Body of pancreas (tissue), 4 donors: ENCODE results near the gene RAD54L. TPM values are rescaled to one million over a fixed set of nuclear protein-coding genes. Genes with fewer than 3 reads are reported as not detected.
A peak's percentile ranks its signal among the peaks of the same experiment; 100 is the strongest.

Experiments used
- ATAC-seq: fragments of 150-250 bp; one replicate; pipeline ENCODE4 v1.9.1; 2016
- DNase-seq, 4 donors: peaks; one replicate each; pipeline ENCODE4 v3.0.0-alpha.2; 2019
- H3K27ac ChIP-seq, 4 donors: fragments of 200-600 bp; sonication (generic); 1 replicate in 3 of 4; 2 replicates in 1 of 4; pipeline versions ENCODE4 v1.5.1 to v1.6.1; 2016 to 2019; ENCODE audit warnings: mild to moderate bottlenecking in 1 of 4, mixed read lengths in 1 of 4, moderate library complexity in 1 of 4
- H3K27me3 ChIP-seq, 2 donors: fragments of 200-600 bp; sonication (generic); one replicate each; pipeline ENCODE4 v1.6.0; 2016; ENCODE audit warnings: mild to moderate bottlenecking in 1 of 2
- H3K36me3 ChIP-seq, 2 donors: fragments of 200-600 bp; sonication (generic); replicated peaks in 1 of 2; 2 replicates each; pipeline ENCODE4 v1.5.1; 2016; ENCODE audit warnings: low read depth in 2 of 2; ENCODE audit not compliant: insufficient read depth in 1 of 2
- H3K4me1 ChIP-seq: fragments of 200-600 bp; sonication (generic); one replicate; pipeline ENCODE4 v1.6.0; 2016
- H3K4me3 ChIP-seq, 2 donors: fragments of 200-600 bp; sonication (generic); 1 replicate in 1 of 2; 2 replicates in 1 of 2; pipeline ENCODE4 v1.5.1; 2016 to 2019
- H3K9me3 ChIP-seq, 3 donors: fragments of 200-600 bp; sonication (generic); 1 replicate in 2 of 3; 2 replicates in 1 of 3; pipeline ENCODE4 v1.5.1; 2016
- CTCF ChIP-seq, 7 experiments: fragments of 450-650 bp in 4 of 7; fragments of 200-600 bp in 3 of 7; sonication (generic) in 3 of 7; IDR thresholded peaks; one replicate each; pipeline ENCODE4 v1.5.1; 2016 to 2019; ENCODE audit warnings: antibody characterized with exemption in 7 of 7
- POLR2A ChIP-seq, 3 donors: fragments of 450-650 bp; IDR thresholded peaks; one replicate each; pipeline ENCODE4 v1.6.1; 2016; ENCODE audit warnings: antibody characterized with exemption in 3 of 3, mild to moderate bottlenecking in 2 of 3
- WGBS, 2 donors: methylation state at CpG; one replicate each; pipeline ENCODE4 v1.1.5; 2017; 5-methylcytosine and 5-hydroxymethylcytosine counted together
- intact Hi-C: fragments of 100-400 bp; cut with DNase I; formaldehyde crosslinking; loops from one replicate; pipeline ENCODE4 v1.15.1; 2023
- total RNA-seq, 2 donors: library from RNA; depleted of rRNA; stranded (reverse); fragments of >200 nt; gene quantifications; one replicate each; pipeline ENCODE4 v1.1.0, GENCODE V29; 2016

Gene RAD54L
- total RNA-seq, result under 1 TPM in 1 of 2 donors, not detected in 1; under 0.01 TPM

- intact Hi-C loops, result no loop called here
- H3K36me3 ChIP-seq, result no peaks in the 10 kb centered on the region
- TF ChIP-seq CTCF (IDR thresholded peaks at IDR 0.05), result no peak
- no peak for TF ChIP-seq POLR2A (IDR thresholded peaks at IDR 0.05)
Measured at GRCh38 chr1:46247436-46248121, at the start of gene RAD54L. Gene RAD54L, plus strand, starts transcription at chr1:46247763. Its CDS starts 643 bp downstream, at chr1:46248406.

GRCh38 chr1:46197964-46198811, 49.4 kb upstream of the RAD54L start, which contains the start of gene POMGNT1:
Gene POMGNT1, minus strand, starts transcription at chr1:46198434. Its CDS starts 613 bp downstream, at chr1:46197821.
- Histone ChIP-seq H3K27ac (peak within 1 kb of the TSS; percentile 56 to 79 (median 69)), H3K4me1 (peaks cover 29% of the 10 kb centered on the region), H3K4me3 (peak within 1 kb of the TSS; percentile 54 to 75), H3K9me3 (no peaks in the 10 kb centered on the region), H3K27me3 (no peaks in the 10 kb centered on the region), H3K36me3 (peaks cover 0 to 2% of the 10 kb centered on the region in 2 donors)
- peak in 3 of 7 experiments; percentile 17 to 26 (median 24) for TF ChIP-seq CTCF (IDR thresholded peaks at IDR 0.05)
- peak; percentile 54 to 86 (median 83) for TF ChIP-seq POLR2A (IDR thresholded peaks at IDR 0.05)
- peak; percentile 64 to 72 (median 70) for DNase-seq
- 0% methylated on average over 52 of the region's 67 CpGs; no CpG with 5 or more reads in 1 of the 2 donors for WGBS, 2 donors
- peak; percentile 94 for ATAC-seq
- intact Hi-C loops, result no loop called here

More at GRCh38 chr1:46247436-46248121, at the start of gene RAD54L:
- H3K4me3 ChIP-seq, result peak within 1 kb of the TSS; percentile 31 to 37
- H3K27ac ChIP-seq, result peak within 1 kb of the TSS; percentile 33 to 85 (median 82)
- peak; percentile 99 for DNase-seq
- peaks cover 12% of the 10 kb centered on the region for H3K4me1 ChIP-seq
- no peaks in the 10 kb centered on the region for H3K27me3 ChIP-seq
- H3K9me3 ChIP-seq, result no peaks in the 10 kb centered on the region
- peak; percentile 97 for ATAC-seq
- WGBS, 2 donors, result 1 to 7% methylated on average over 17 to 48 of the region's 49 CpGs

- Histone ChIP-seq H3K4me3 (no peak overlapping the region), H3K36me3 (no peaks in the 10 kb centered on the region), H3K27me3 (no peaks in the 10 kb centered on the region), H3K27ac (no peak overlapping the region), H3K4me1 (peaks cover 33% of the 10 kb centered on the region), H3K9me3 (no peaks in the 10 kb centered on the region)
- no peak for TF ChIP-seq POLR2A (IDR thresholded peaks at IDR 0.05)
- TF ChIP-seq CTCF (IDR thresholded peaks at IDR 0.05), result no peak
- no peak for ATAC-seq
- 58 to 72% methylated on average over 3 of the region's 3 CpGs for WGBS, 2 donors
- intact Hi-C loops, result no loop called here
- no peak for DNase-seq
Measured at GRCh38 chr1:46199233-46199749, 48.3 kb upstream of the RAD54L start.

- TF ChIP-seq POLR2A (IDR thresholded peaks at IDR 0.05) (no peak), CTCF (IDR thresholded peaks at IDR 0.05) (no peak)
- Histone ChIP-seq H3K27ac (no peak overlapping the region), H3K4me1 (peaks cover 14% of the 10 kb centered on the region), H3K36me3 (no peaks in the 10 kb centered on the region), H3K4me3 (no peak overlapping the region), H3K9me3 (no peaks in the 10 kb centered on the region), H3K27me3 (no peaks in the 10 kb centered on the region)
- DNase-seq, result no peak
- ATAC-seq, result no peak
- intact Hi-C loops, result no loop called here
- 65 to 78% methylated on average over 14 of the region's 14 CpGs for WGBS, 2 donors
Measured at GRCh38 chr1:46203738-46204405, 43.7 kb upstream of the RAD54L start.
